Fibroblast of the aortic adventitia (primary cell): ENCODE measurements around the gene VASN. TPM values are rescaled to one million over a fixed set of nuclear protein-coding genes. Genes with fewer than 3 reads are reported as not detected.

ENCODE experiments used
- DNase-seq: peaks from one replicate; pipeline ENCODE4 v3.0.0-alpha.2; 2010; ENCODE audit warnings: low read depth
- H3K4me3 ChIP-seq: 2 replicates; pipeline ENCODE4 v1.5.1; 2011; ENCODE audit warnings: low read depth, mild to moderate bottlenecking, control low read depth, low read length, moderate library complexity
- CTCF ChIP-seq: IDR thresholded peaks from 2 replicates; pipeline ENCODE4 v1.5.1; 2011; ENCODE audit warnings: mild to moderate bottlenecking, low read length, control low read depth, inconsistent platforms; ENCODE audit not compliant: insufficient read depth
- total RNA-seq: library from RNA; depleted of rRNA; stranded (reverse); fragments of >200 nt; gene quantifications from 2 replicates; pipeline ENCODE4 v1.2.3, GENCODE V29; 2012; ENCODE audit warnings: low replicate concordance

Gene VASN
- total RNA-seq, 1 donor = 130 TPM

- DNase-seq = no peak
- no peak for TF ChIP-seq CTCF
- H3K4me3 ChIP-seq = no peak overlapping the region
Observed at GRCh38 chr16:4358236-4358635, 13.4 kb upstream of the VASN start.

GRCh38 chr16:4358831-4359561 lies 12.7 kb upstream of the VASN start:
- H3K4me3 ChIP-seq = no peak overlapping the region
- peak; percentile 96 for TF ChIP-seq CTCF
- peak; percentile 41 for DNase-seq

- no peak for DNase-seq
- TF ChIP-seq CTCF = no peak
- H3K4me3 ChIP-seq = no peak overlapping the region
Observed at GRCh38 chr16:4359914-4360313, 11.7 kb upstream of the VASN start.

GRCh38 chr16:4360538-4361021 lies 11.1 kb upstream of the VASN start:
- no peak for TF ChIP-seq CTCF
- H3K4me3 ChIP-seq = no peak overlapping the region
- DNase-seq = no peak

- DNase-seq = no peak
- H3K4me3 ChIP-seq = no peak overlapping the region
- TF ChIP-seq CTCF = no peak
Observed at GRCh38 chr16:4361033-4361943, 10.4 kb upstream of the VASN start.

GRCh38 chr16:4361944-4362311 lies 9.7 kb upstream of the VASN start:
- no peak for TF ChIP-seq CTCF
- H3K4me3 ChIP-seq = no peak overlapping the region
- no peak for DNase-seq
